Testis (tissue), 3 donors: ENCODE measurements around the gene ALDH8A1. TPM values are rescaled to one million over a fixed set of nuclear protein-coding genes. Genes with fewer than 3 reads are reported as not detected.
"Not testable (repeated sequence)": the region's sequence is repeated elsewhere in the genome, so short reads cannot be mapped to it uniquely, and the experiment has no call there.

Source experiments
- DNase-seq: peaks from one replicate; pipeline ENCODE4 v3.0.0-alpha.2; 2019
- H3K27ac ChIP-seq, 2 donors: fragments of 200-600 bp; sonication (generic); one replicate each; pipeline ENCODE4 v1.5.1; 2019
- H3K27me3 ChIP-seq: fragments of 200-600 bp; sonication (generic); one replicate; pipeline ENCODE4 v1.5.1; 2019
- H3K36me3 ChIP-seq: fragments of 200-600 bp; sonication (generic); one replicate; pipeline ENCODE4 v1.5.1; 2017; ENCODE audit warnings: low read depth; ENCODE audit errors: missing control alignments
- H3K4me1 ChIP-seq: fragments of 200-600 bp; sonication (generic); one replicate; pipeline ENCODE4 v1.5.1; 2019
- H3K4me3 ChIP-seq, 2 donors: fragments of 200-600 bp; sonication (generic); one replicate each; pipeline ENCODE4 v1.5.1; 2017 to 2019
- H3K9me3 ChIP-seq: fragments of 200-600 bp; sonication (generic); one replicate; pipeline ENCODE4 v1.5.1; 2017
- POLR2A ChIP-seq: fragments of 450-650 bp; IDR thresholded peaks from one replicate; pipeline ENCODE4 v1.6.1; 2017; ENCODE audit warnings: antibody characterized with exemption, mild to moderate bottlenecking, moderate library complexity
- WGBS, 2 donors: methylation state at CpG; one replicate each; pipeline ENCODE4 v1.1.5; 2018; 5-methylcytosine and 5-hydroxymethylcytosine counted together
- intact Hi-C: fragments of 100-400 bp; cut with DNase I; formaldehyde crosslinking; loops from one replicate; pipeline ENCODE4 v1.15.1; 2023; ENCODE audit warnings: low total_unique reads
- polyA plus RNA-seq: library from polyadenylated mRNA; stranded (reverse); fragments of 350-450 nt; fragmentation: Illumina TruSeq; extraction: RNeasy Lipid Tissue Mini Kit (QIAGEN cat#74804); gene quantifications from one replicate; pipeline ENCODE4 v1.2.3, GENCODE V29; 2014; ENCODE audit warnings: low read depth, low replicate concordance; ENCODE audit not compliant: insufficient read depth
- total RNA-seq, 2 donors: library from RNA; depleted of rRNA; stranded (reverse); fragments of >200 nt; gene quantifications; one replicate each; pipeline ENCODE4 v1.2.3, GENCODE V29; 2016
- TF ChIP-seq, protein P1 (sequence below), 3 experiments: fragments of 450-650 bp in 2 of 3; fragments of 200-600 bp in 1 of 3; sonication (generic) in 1 of 3; IDR thresholded peaks; one replicate each; pipeline ENCODE4 v1.5.1; 2016 to 2019; ENCODE audit warnings: antibody characterized with exemption in 3 of 3, mild to moderate bottlenecking in 2 of 3, moderate library complexity in 1 of 3

Gene ALDH8A1
- total and polyA plus RNA-seq, 3 donors from 2014 or later = 0.38 to 4.9 (median 0.87) TPM

DNA sequence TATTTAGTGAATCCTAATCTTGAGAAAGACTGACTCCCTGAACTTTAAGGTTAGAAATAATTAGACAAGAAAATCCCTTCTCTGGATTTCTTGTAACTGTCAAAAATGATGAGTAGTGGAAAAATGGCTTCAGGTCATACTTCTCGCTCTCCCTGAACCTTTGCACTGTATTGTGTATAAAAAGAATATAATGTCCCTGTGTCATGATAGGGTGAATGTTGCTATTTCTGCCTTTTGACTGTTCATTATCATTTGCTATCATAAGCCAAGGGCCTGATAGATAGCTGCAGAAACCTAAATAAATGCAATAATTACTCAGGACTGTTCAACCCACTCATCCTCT lies 39.3 kb downstream of the ALDH8A1 start:
- Histone ChIP-seq H3K27me3 (no peaks in the 10 kb centered on the region), H3K4me3 (no peak overlapping the region), H3K9me3 (no peaks in the 10 kb centered on the region), H3K4me1 (no peaks in the 10 kb centered on the region), H3K27ac (no peak overlapping the region), H3K36me3 (no peaks in the 10 kb centered on the region)
- TF ChIP-seq, protein P1, sequence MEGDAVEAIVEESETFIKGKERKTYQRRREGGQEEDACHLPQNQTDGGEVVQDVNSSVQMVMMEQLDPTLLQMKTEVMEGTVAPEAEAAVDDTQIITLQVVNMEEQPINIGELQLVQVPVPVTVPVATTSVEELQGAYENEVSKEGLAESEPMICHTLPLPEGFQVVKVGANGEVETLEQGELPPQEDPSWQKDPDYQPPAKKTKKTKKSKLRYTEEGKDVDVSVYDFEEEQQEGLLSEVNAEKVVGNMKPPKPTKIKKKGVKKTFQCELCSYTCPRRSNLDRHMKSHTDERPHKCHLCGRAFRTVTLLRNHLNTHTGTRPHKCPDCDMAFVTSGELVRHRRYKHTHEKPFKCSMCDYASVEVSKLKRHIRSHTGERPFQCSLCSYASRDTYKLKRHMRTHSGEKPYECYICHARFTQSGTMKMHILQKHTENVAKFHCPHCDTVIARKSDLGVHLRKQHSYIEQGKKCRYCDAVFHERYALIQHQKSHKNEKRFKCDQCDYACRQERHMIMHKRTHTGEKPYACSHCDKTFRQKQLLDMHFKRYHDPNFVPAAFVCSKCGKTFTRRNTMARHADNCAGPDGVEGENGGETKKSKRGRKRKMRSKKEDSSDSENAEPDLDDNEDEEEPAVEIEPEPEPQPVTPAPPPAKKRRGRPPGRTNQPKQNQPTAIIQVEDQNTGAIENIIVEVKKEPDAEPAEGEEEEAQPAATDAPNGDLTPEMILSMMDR (IDR thresholded peaks at IDR 0.05) = no peak
- no peak for TF ChIP-seq POLR2A
- 39 to 42% methylated on average over 1 of the region's 1 CpG for WGBS, 2 donors
- DNase-seq = no peak
- intact Hi-C loops = no loop called here

DNA sequence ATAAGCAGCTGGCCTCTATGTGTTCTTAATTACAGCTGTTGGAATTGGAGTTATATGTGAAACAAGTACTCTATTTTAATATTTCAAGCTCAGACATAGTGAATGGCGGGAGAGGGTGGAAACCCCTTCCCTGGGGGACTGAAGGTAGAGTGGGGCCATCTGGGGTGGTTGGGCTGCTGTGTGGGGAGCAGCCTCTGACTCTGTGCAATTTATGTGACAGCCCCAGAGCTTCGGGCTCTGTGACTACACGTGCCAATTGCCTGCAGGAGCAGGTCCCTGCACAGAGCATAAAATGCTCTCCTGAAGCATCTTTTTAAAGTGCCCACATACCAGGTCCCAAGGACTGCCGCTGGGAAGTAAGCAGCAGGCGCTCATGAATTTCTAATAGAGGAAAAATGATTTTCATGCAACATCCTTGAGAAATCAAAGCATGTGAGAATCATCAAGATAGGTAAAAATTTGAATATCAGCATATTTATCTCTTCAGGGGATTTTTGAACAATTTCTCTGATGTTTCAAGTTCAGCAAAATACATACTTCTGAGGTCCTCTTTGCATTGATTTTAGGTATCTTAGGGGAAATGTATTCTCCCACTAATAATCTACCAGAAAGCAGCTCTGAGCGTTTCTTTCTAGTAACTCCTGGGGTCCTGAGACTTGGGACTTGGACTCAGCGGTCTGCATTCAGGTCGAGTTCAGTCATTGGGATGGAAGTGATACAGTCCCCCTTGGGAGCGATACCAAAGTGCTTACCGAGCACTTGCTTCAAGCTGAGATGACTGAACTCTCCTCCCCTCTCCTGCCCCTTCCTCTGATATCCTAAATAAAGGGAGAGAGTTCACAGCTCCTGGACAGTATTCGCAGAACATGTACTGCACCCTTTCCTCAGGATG lies 40.0 kb downstream of the ALDH8A1 start:
- TF ChIP-seq POLR2A = no peak
- TF ChIP-seq, protein P1 (IDR thresholded peaks at IDR 0.05) = no peak
- no peak overlapping the region for H3K27ac ChIP-seq
- H3K4me1 ChIP-seq = no peaks in the 10 kb centered on the region
- intact Hi-C loops = no loop called here
- no peaks in the 10 kb centered on the region for H3K27me3 ChIP-seq
- WGBS, 2 donors = 52 to 58% methylated on average over 11 of the region's 11 CpGs
- no peak for DNase-seq
- no peak overlapping the region for H3K4me3 ChIP-seq
- no peaks in the 10 kb centered on the region for H3K9me3 ChIP-seq
- H3K36me3 ChIP-seq = no peaks in the 10 kb centered on the region

DNA sequence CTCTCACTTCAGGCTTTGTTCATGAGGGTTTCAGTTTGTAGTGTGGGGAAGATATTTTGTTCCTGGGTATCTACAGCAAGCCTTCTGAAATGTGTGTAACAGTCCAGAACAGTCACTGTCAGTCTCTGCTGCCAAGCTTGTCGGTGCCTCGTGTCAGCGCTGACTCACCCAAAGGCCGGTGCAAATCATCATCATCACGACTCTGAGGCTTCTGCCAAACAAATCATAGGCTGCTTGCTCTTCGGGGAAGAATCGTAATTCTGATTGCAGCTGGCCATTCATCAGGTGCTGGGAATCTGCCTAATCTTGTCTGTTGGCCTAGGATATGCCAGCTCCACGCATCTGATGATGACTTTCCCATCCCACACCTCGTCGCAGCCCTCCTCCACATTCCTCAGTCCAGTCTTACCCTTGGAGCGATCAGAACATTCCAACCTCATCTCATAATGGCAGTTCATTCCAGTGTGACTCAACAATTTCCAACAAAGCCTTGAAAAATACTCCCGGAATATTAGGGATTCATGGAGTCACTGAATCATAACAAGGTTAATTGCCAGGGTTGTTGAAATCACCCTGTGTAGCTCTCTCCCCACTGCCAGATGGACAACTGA lies 40.9 kb downstream of the ALDH8A1 start:
- no peak overlapping the region for H3K27ac ChIP-seq

DNA sequence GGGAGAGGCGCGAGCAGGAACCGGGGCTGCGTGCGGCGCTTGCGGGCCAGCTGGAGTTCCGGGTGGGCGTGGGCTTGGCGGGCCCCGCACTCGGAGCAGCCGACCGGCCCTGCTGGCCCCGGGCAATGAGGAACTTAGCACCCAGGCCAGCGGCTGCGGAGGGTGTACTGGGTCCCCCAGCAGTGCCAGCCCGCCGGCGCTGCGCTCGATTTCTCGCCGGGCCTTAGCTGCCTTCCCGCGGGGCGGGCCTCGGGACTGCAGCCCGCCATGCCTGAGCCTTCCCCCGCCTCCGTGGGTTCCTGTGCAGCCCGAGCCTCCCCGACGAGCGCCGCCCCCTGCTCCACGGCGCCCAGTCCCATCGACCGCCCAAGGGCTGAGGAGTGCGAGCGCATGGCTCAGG lies 45.2 kb downstream of the ALDH8A1 start:
- H3K4me1 ChIP-seq, DNase-seq, H3K27ac ChIP-seq, H3K27me3 ChIP-seq, intact Hi-C loops, H3K36me3 ChIP-seq, H3K9me3 ChIP-seq: not testable (repeated sequence)
- 66% methylated on average over 14 of the region's 42 CpGs; no CpG with 5 or more reads in 1 of the 2 donors for WGBS, 2 donors
- peak overlapping the region; percentile 43 to 45 for H3K4me3 ChIP-seq

More for the DNA sequence above, 40.9 kb downstream of the ALDH8A1 start:
- Histone ChIP-seq H3K36me3 (no peaks in the 10 kb centered on the region), H3K4me1 (no peaks in the 10 kb centered on the region), H3K4me3 (no peak overlapping the region), H3K9me3 (no peaks in the 10 kb centered on the region), H3K27me3 (no peaks in the 10 kb centered on the region)
- 30% methylated on average over 12 of the region's 12 CpGs for WGBS, 2 donors
- no peak for TF ChIP-seq POLR2A
- TF ChIP-seq, protein P1 (IDR thresholded peaks at IDR 0.05) = no peak
- intact Hi-C loops = no loop called here
- peak; percentile 68 for DNase-seq

DNA sequence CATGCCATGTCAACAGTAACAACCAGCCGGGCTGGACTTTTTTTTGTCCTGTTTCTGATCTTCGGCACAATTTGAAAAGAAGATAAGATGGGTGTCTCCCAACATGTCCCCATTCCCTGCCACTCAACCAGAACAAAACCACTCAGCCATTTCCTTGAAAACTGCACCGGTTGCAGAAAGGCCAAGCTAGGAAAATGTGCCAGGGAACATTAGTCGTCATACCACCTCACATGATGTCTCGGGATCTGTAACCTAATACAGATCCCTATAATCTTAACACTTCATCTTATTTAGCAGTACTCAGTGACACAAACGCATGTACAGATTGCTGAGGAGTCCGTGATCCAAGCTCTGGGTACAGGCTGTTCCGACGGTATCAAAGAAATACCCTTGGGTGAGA lies 46.5 kb downstream of the ALDH8A1 start:
- peaks cover 4% of the 10 kb centered on the region for H3K4me1 ChIP-seq
- no peaks in the 10 kb centered on the region for H3K36me3 ChIP-seq
- H3K27ac ChIP-seq = peak overlapping the region in 1 of 2 donors; percentile 68
- intact Hi-C loops = no loop called here
- no peaks in the 10 kb centered on the region for H3K27me3 ChIP-seq
- peak overlapping the region in 1 of 2 donors; percentile 43 for H3K4me3 ChIP-seq
- 28 to 43% methylated on average over 9 of the region's 9 CpGs for WGBS, 2 donors
- DNase-seq = no peak
- TF ChIP-seq, protein P1 (IDR thresholded peaks at IDR 0.05) = no peak
- no peak for TF ChIP-seq POLR2A
- no peaks in the 10 kb centered on the region for H3K9me3 ChIP-seq
